ENCODE results near the gene SPATA13. TPM values are rescaled to one million over a fixed set of nuclear protein-coding genes. Genes with fewer than 3 reads are reported as not detected.

SPATA13 gene
- total RNA-seq, 1 experiment from 2014 or later, result 43.0 TPM

DNA sequence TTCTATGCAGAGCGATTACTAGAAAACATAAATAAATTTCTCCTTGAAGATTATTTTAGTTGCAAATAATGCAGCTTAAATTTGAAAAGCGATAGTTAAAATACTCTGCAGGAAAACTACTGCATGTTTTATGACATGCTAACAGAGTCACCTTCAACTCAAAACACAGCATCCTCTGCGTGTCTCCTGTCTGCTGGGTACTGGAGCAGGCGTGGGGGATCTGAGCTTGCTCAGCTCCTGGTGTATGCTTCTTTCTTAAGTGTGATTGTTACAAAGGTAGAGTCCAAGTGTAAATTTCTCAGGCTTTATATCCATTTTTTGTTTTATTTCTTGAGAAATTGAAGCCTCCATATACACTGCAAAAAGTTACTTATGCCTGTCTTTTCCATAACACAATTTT, 15.3 kb downstream of the SPATA13 start:
- Histone ChIP-seq H3K4me1 (ENCODE audit: insufficient read depth, low read length) (peaks cover 13% of the 10 kb centered on the region), H3K9me2 (replicated peaks; ENCODE audit: low read length) (no peaks in the 10 kb centered on the region), H3K4me3 (ENCODE audit: low read length) (no peak overlapping the region), H3K9ac (ENCODE audit: low read length) (no peak overlapping the region), H4K20me1 (ENCODE audit: low read length) (peaks cover 49% of the 10 kb centered on the region), H3K36me3 (ENCODE audit: low read depth, low read length) (peaks cover 8% of the 10 kb centered on the region; the same call in 1 of the 2 replicates), H3K9me3 (ENCODE audit: low read length) (no peaks in the 10 kb centered on the region), H3K79me2 (ENCODE audit: low read length) (peaks cover 100% of the 10 kb centered on the region), H3K27ac (ENCODE audit: low read length) (no peak overlapping the region), H2AFZ (ENCODE audit: low read length) (no peak overlapping the region), H3F3A (ENCODE audit: low read length, unreplicated experiment) (no peaks in the 10 kb centered on the region), H3K4me2 (ENCODE audit: low read length) (no peak overlapping the region), H3K27me3 (ENCODE audit: low read length) (no peaks in the 10 kb centered on the region)
- TF ChIP-seq, protein P1, sequence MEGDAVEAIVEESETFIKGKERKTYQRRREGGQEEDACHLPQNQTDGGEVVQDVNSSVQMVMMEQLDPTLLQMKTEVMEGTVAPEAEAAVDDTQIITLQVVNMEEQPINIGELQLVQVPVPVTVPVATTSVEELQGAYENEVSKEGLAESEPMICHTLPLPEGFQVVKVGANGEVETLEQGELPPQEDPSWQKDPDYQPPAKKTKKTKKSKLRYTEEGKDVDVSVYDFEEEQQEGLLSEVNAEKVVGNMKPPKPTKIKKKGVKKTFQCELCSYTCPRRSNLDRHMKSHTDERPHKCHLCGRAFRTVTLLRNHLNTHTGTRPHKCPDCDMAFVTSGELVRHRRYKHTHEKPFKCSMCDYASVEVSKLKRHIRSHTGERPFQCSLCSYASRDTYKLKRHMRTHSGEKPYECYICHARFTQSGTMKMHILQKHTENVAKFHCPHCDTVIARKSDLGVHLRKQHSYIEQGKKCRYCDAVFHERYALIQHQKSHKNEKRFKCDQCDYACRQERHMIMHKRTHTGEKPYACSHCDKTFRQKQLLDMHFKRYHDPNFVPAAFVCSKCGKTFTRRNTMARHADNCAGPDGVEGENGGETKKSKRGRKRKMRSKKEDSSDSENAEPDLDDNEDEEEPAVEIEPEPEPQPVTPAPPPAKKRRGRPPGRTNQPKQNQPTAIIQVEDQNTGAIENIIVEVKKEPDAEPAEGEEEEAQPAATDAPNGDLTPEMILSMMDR (conservative IDR thresholded peaks at IDR 0.05; ENCODE audit: low read depth, low read length), result no peak
- TF ChIP-seq EZH2phosphoT487 (IDR thresholded peaks at IDR 0.05; ENCODE audit: borderline replicate concordance, low read length), result no peak
- no peak for TF ChIP-seq EZH2 (IDR thresholded peaks at IDR 0.05; ENCODE audit: low read length, unreplicated experiment)
- ChIA-PET POLR2A (ENCODE audit: unreplicated experiment) (no interaction called here), CTCF (interaction anchor here (0.6 kb wide), 1 partner anchor 192 kb away, joined by 4 read pairs; no protein-coding TSS in a partner anchor)
- intact Hi-C loops (cut with micrococcal nuclease), result loop anchor here (5.0 kb wide), 1 partner anchor 251 kb away; no protein-coding TSS in a partner anchor
- no peak for ATAC-seq
- BruUV-seq (replicated peaks), result no TSS peak
- no peak for DNase-seq

DNA sequence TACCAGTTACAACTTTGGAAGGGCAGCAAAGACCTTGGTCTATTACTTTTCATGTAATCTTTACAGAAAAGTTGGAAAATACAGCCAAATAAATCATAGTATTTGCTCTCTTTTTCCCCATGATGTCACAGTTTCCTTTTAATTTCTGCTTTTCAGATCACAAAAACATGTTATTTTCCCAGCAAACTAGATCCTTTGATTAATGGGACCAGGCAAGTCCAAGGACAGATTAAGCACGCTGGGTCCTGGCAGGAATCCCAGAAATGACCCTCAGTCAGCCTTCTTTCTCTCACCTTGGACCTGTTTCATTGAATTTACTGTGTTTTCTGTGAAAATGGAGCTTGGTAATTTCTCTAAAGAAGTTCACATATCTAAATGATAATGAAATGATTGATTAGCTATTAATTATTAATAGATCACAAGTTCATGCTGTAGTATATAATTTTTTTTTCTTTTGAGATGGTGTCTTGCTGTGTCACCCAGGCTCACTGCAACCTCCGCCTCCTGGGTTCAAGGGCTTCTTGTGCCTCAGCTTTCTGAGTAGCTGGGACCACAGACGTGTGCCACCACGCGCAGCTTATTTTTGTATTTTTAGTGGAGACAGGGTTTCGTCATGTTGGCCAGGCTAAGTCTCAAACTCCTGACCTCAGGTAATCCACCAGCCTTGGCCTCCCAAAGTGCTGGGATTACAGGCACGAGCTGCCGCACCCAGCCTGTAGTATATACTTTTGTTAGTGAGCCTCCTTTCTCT, 16.0 kb downstream of the SPATA13 start:
- peaks cover 100% of the 10 kb centered on the region for H3K79me2 ChIP-seq (ENCODE audit: low read length)
- no peaks in the 10 kb centered on the region for H3F3A ChIP-seq (ENCODE audit: low read length, unreplicated experiment)
- no peak overlapping the region for H3K4me2 ChIP-seq (ENCODE audit: low read length)

More for the DNA sequence above, 16.0 kb downstream of the SPATA13 start:
- intact Hi-C loops (cut with micrococcal nuclease), result loop anchor here (5.0 kb wide), 1 partner anchor 251 kb away; no protein-coding TSS in a partner anchor
- Histone ChIP-seq H2AFZ (ENCODE audit: low read length) (no peak overlapping the region), H3K27me3 (ENCODE audit: low read length) (no peaks in the 10 kb centered on the region), H4K20me1 (ENCODE audit: low read length) (peaks cover 48% of the 10 kb centered on the region), H3K9me3 (ENCODE audit: low read length) (no peaks in the 10 kb centered on the region), H3K4me1 (ENCODE audit: insufficient read depth, low read length) (peaks cover 15% of the 10 kb centered on the region), H3K9ac (ENCODE audit: low read length) (no peak overlapping the region), H3K9me2 (replicated peaks; ENCODE audit: low read length) (no peaks in the 10 kb centered on the region), H3K4me3 (ENCODE audit: low read length) (no peak overlapping the region), H3K27ac (ENCODE audit: low read length) (no peak overlapping the region), H3K36me3 (ENCODE audit: low read depth, low read length) (0 out of 2 replicates have a peak, but pooled peaks cover 2% of the 10 kb centered on the region)
- POLR2A ChIA-PET (ENCODE audit: unreplicated experiment), result interaction anchor here (0.6 kb wide), 1 partner anchor 11 kb away, joined by 3 read pairs; no protein-coding TSS in a partner anchor
- CTCF ChIA-PET, result interaction anchor here (0.6 kb wide), 1 partner anchor 193 kb away, joined by 4 read pairs; no protein-coding TSS in a partner anchor
- DNase-seq, result no peak
- no peak for ATAC-seq
- no TSS peak for BruUV-seq (replicated peaks)
- TF ChIP-seq, protein P1 (conservative IDR thresholded peaks at IDR 0.05; ENCODE audit: low read depth, low read length), result no peak
- TF ChIP-seq EZH2 (IDR thresholded peaks at IDR 0.05; ENCODE audit: low read length, unreplicated experiment), result no peak
- TF ChIP-seq EZH2phosphoT487 (IDR thresholded peaks at IDR 0.05; ENCODE audit: borderline replicate concordance, low read length), result no peak

Data from PC-3 (cell line).